Keratinocyte (primary cell): ENCODE measurements around the gene CRYAA.
"Not testable (repeated sequence)": the region's sequence is repeated elsewhere in the genome, so short reads cannot be mapped to it uniquely, and the experiment has no call there.

ENCODE experiments used
- EZH2 ChIP-seq: IDR thresholded peaks from one replicate; pipeline ENCODE4 v1.6.1; 2012; ENCODE audit warnings: inconsistent platforms, mild to moderate bottlenecking, low read length, moderate library complexity
- TF ChIP-seq, protein P1 (sequence below), 3 experiments: IDR thresholded peaks in 1 of 3; conservative IDR thresholded peaks in 1 of 3; optimal IDR thresholded peaks in 1 of 3; 2 replicates in 2 of 3; 3 replicates in 1 of 3; pipeline versions ENCODE3 to v1.5.1; 2011; ENCODE audit warnings: low read length in 3 of 3, mild to moderate bottlenecking in 3 of 3, moderate library complexity in 2 of 3, control low read depth in 1 of 3, inconsistent platforms in 1 of 3; ENCODE audit not compliant: insufficient read depth in 2 of 3; ENCODE audit errors: extremely low read depth in 1 of 3

GRCh38 chr21:43173930-43174329 lies 5.1 kb downstream of the CRYAA start:
- TF ChIP-seq, protein P1, sequence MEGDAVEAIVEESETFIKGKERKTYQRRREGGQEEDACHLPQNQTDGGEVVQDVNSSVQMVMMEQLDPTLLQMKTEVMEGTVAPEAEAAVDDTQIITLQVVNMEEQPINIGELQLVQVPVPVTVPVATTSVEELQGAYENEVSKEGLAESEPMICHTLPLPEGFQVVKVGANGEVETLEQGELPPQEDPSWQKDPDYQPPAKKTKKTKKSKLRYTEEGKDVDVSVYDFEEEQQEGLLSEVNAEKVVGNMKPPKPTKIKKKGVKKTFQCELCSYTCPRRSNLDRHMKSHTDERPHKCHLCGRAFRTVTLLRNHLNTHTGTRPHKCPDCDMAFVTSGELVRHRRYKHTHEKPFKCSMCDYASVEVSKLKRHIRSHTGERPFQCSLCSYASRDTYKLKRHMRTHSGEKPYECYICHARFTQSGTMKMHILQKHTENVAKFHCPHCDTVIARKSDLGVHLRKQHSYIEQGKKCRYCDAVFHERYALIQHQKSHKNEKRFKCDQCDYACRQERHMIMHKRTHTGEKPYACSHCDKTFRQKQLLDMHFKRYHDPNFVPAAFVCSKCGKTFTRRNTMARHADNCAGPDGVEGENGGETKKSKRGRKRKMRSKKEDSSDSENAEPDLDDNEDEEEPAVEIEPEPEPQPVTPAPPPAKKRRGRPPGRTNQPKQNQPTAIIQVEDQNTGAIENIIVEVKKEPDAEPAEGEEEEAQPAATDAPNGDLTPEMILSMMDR (optimal IDR thresholded peaks at IDR 0.05 in 1 of 3, IDR thresholded peaks at IDR 0.05 in 1 of 3, conservative IDR thresholded peaks at IDR 0.05 in 1 of 3; ENCODE audit: extremely low read depth in 1 of 3, insufficient read depth in 2 of 3, low read length in 3 of 3) = not testable (repeated sequence)
- not testable (repeated sequence) for TF ChIP-seq EZH2
